ENCODE data around the gene ST8SIA1. TPM values are rescaled to one million over a fixed set of nuclear protein-coding genes. Genes with fewer than 3 reads are reported as not detected.
"Not testable (repeated sequence)": the region's sequence is repeated elsewhere in the genome, so short reads cannot be mapped to it uniquely, and the experiment has no call there.

Gene ST8SIA1
- total and polyA plus RNA-seq, 2 donors = 1.6 to 2.3 TPM

DNA sequence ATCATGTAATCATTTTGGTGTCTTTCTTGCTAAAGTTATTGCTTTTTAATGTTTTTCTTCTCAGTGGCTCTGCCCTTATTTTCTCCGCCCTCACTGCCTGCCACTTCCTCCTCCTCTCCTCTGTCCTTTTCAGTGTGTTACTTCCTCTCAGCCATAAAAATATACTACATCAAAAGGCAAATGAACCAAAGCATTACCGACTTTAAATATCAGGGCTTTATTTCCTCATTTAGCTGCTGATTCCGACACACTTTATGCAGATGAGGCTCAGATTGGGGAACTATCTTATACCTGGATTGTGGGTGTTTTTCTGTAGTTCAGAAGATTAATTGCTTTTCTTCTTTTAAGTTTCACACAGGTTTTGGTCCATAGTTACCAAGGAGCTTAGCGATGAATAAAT lies 170.4 kb downstream of the ST8SIA1 start:
- 23% methylated on average over 4 of the region's 4 CpGs for WGBS
- H3K9me3 ChIP-seq (ENCODE audit: control insufficient read depth in 2 of 2, insufficient read depth in 1 of 2, low read length in 1 of 2) = no peaks in the 10 kb centered on the region
- no peaks in the 10 kb centered on the region for H3K36me3 ChIP-seq (ENCODE audit: control insufficient read depth in 2 of 2, insufficient read depth in 2 of 2, low read length in 1 of 2)
- peak overlapping the region in 1 of 2 donors; percentile 20 for H3K27ac ChIP-seq (ENCODE audit: low read depth in 1 of 2, low read length in 1 of 2)
- peak in 4 of 9 donors; percentile 4 to 61 (median 18) for DNase-seq (ENCODE audit: low read depth in 6 of 9, low spot score in 9 of 9)
- no peaks in the 10 kb centered on the region for H3K27me3 ChIP-seq (ENCODE audit: control insufficient read depth in 2 of 2, insufficient read depth in 1 of 2, low read length in 1 of 2)
- H3K4me1 ChIP-seq (ENCODE audit: control insufficient read depth in 2 of 2, insufficient read depth in 2 of 2, low read length in 2 of 2) = peaks cover 6 to 27% of the 10 kb centered on the region in 2 donors
- H3K4me3 ChIP-seq (ENCODE audit: low read length in 2 of 2) = no peak overlapping the region

DNA sequence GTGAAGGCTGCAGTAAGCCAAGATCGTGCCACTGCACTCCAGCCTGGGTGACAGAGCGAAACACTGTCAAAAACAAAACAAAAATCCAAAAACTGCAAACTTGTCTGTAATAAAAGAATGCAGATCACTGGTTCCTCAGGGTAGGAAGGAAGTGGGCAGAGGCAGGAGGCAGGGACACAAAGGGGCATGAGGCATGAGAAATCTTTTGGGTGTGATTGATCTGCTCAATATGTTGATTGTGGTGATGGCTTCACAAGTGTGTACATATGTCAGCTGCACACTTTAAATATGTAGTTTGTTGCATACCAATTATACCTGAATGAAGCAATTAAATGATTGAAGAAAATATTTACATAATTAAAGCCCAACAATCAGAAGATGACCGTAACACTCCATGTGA lies 170.9 kb downstream of the ST8SIA1 start:
- Histone ChIP-seq H3K4me1 (ENCODE audit: control insufficient read depth in 2 of 2, insufficient read depth in 2 of 2, low read length in 2 of 2) (peaks cover 6 to 28% of the 10 kb centered on the region in 2 donors), H3K36me3 (ENCODE audit: control insufficient read depth in 2 of 2, insufficient read depth in 2 of 2, low read length in 1 of 2) (no peaks in the 10 kb centered on the region), H3K9me3 (ENCODE audit: control insufficient read depth in 2 of 2, insufficient read depth in 1 of 2, low read length in 1 of 2) (no peaks in the 10 kb centered on the region), H3K27me3 (ENCODE audit: control insufficient read depth in 2 of 2, insufficient read depth in 1 of 2, low read length in 1 of 2) (no peaks in the 10 kb centered on the region), H3K27ac (ENCODE audit: low read depth in 1 of 2, low read length in 1 of 2) (no peak overlapping the region), H3K4me3 (ENCODE audit: low read length in 2 of 2) (no peak overlapping the region)
- peak in 2 of 9 donors; percentile 10 to 35 for DNase-seq (ENCODE audit: low read depth in 6 of 9, low spot score in 9 of 9)
- 69% methylated on average over 3 of the region's 3 CpGs for WGBS

- peak overlapping the region in 1 of 2 donors; percentile 73 for H3K27ac ChIP-seq (ENCODE audit: low read depth in 1 of 2, low read length in 1 of 2)
- DNase-seq (ENCODE audit: low read depth in 6 of 9, low spot score in 9 of 9) = peak in 6 of 9 donors; percentile 29 to 71 (median 36)
- H3K36me3 ChIP-seq (ENCODE audit: control insufficient read depth in 2 of 2, insufficient read depth in 2 of 2, low read length in 1 of 2) = no peaks in the 10 kb centered on the region
- H3K4me3 ChIP-seq (ENCODE audit: low read length in 2 of 2) = no peak overlapping the region
- H3K27me3 ChIP-seq (ENCODE audit: control insufficient read depth in 2 of 2, insufficient read depth in 1 of 2, low read length in 1 of 2) = no peaks in the 10 kb centered on the region
- peaks cover 6 to 28% of the 10 kb centered on the region in 2 donors for H3K4me1 ChIP-seq (ENCODE audit: control insufficient read depth in 2 of 2, insufficient read depth in 2 of 2, low read length in 2 of 2)
- 4% methylated on average over 5 of the region's 5 CpGs for whole genome bisulfite sequencing
- H3K9me3 ChIP-seq (ENCODE audit: control insufficient read depth in 2 of 2, insufficient read depth in 1 of 2, low read length in 1 of 2) = no peaks in the 10 kb centered on the region
Observed at GRCh38 chr12:22160396-22161003, 174.0 kb downstream of the ST8SIA1 start.

DNA sequence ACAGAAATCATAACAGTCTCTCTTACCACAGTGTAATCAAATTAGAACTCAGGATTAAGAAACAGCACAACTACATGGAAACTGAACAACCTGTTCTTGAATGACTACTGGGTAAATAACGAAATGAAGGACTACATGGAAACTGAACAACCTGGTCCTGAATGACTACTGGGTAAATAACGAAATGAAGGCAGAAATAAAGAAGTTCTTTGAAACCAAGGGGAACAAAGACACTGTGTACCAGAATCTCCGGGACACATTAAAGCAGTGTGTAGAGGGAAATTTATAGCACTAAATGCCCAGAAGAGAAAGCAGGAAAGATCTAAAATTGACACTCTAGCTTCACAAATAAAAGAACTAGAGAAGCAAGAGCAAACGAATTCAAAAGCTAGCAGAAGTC lies 185.2 kb downstream of the ST8SIA1 start:
- not testable (repeated sequence) for H3K27me3 ChIP-seq (ENCODE audit: control insufficient read depth in 2 of 2, insufficient read depth in 1 of 2, low read length in 1 of 2); DNase-seq (ENCODE audit: low read depth in 6 of 9, low spot score in 9 of 9); H3K27ac ChIP-seq (ENCODE audit: low read depth in 1 of 2, low read length in 1 of 2); H3K4me1 ChIP-seq (ENCODE audit: control insufficient read depth in 2 of 2, insufficient read depth in 2 of 2, low read length in 2 of 2); H3K4me3 ChIP-seq (ENCODE audit: low read length in 2 of 2); H3K9me3 ChIP-seq (ENCODE audit: control insufficient read depth in 2 of 2, insufficient read depth in 1 of 2, low read length in 1 of 2); H3K36me3 ChIP-seq (ENCODE audit: control insufficient read depth in 2 of 2, insufficient read depth in 2 of 2, low read length in 1 of 2)
- 95% methylated on average over 4 of the region's 4 CpGs for WGBS

GRCh38 chr12:22146686-22147085 lies 187.8 kb downstream of the ST8SIA1 start:
- not testable (repeated sequence) for H3K4me1 ChIP-seq (ENCODE audit: control insufficient read depth in 2 of 2, insufficient read depth in 2 of 2, low read length in 2 of 2); H3K27me3 ChIP-seq (ENCODE audit: control insufficient read depth in 2 of 2, insufficient read depth in 1 of 2, low read length in 1 of 2); H3K27ac ChIP-seq (ENCODE audit: low read depth in 1 of 2, low read length in 1 of 2); H3K9me3 ChIP-seq (ENCODE audit: control insufficient read depth in 2 of 2, insufficient read depth in 1 of 2, low read length in 1 of 2); H3K4me3 ChIP-seq (ENCODE audit: low read length in 2 of 2); H3K36me3 ChIP-seq (ENCODE audit: control insufficient read depth in 2 of 2, insufficient read depth in 2 of 2, low read length in 1 of 2)
- 81% methylated on average over 4 of the region's 4 CpGs for WGBS
- DNase-seq (ENCODE audit: low read depth in 6 of 9, low spot score in 9 of 9) = peak in 1 of 9 donors; percentile 40

Other genes starting within 250 kb of the ST8SIA1 start
- gene C2CD5, start 209.8 kb upstream of the ST8SIA1 start, total RNA-seq = 26.5 TPM
- 45.7 TPM for gene C2CD5, start 209.8 kb upstream of the ST8SIA1 start, polyA plus RNA-seq

Data from thymus (tissue), 11 donors.